ENCODE results near the gene RGS8.

The RGS8 gene, protein sequence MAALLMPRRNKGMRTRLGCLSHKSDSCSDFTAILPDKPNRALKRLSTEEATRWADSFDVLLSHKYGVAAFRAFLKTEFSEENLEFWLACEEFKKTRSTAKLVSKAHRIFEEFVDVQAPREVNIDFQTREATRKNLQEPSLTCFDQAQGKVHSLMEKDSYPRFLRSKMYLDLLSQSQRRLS

GRCh38 chr1:182684116-182684828, at the start of gene RGS8:
Gene RGS8, minus strand, starts transcription at chr1:182684587. Its CDS starts 14,938 bp downstream, at chr1:182669649.
- in situ Hi-C loops (cut with MboI; ENCODE audit: low sequenced_read_pairs), result no loop called here

DNA sequence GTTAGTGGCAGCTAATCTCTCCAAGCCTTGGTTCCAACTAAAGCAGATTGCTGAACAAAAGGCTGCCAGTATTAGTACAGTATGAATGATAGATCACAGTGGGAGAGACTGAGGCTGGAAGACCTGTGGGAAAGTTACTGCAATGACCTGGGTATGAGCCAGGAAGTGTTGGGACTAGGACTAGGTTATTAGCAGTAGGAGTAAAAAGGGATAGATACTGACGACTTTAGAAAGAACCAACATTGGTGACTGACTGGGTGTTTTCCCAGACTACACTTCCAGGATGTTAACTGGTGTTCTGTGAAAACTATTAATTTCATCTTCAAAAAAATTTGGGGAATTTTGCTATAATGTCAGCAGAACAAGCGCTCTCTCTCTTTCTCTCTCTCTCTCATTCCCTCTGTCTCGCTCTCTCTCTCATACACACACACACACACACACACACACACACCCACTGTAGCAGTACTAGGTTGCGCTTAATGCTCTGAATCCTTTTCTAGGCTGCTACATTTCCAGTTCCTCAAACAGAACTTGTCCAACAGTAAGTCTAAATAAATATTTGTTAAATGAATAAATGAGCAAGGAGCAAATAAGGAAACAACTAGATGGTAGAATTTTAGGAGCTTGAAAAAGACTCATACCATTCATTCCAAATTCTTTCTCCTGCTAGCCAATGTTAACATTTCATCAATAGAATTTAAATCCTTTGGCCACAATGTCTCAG, 47.6 kb upstream of the RGS8 start:
- in situ Hi-C loops (cut with MboI; ENCODE audit: low sequenced_read_pairs), result no loop called here

DNA sequence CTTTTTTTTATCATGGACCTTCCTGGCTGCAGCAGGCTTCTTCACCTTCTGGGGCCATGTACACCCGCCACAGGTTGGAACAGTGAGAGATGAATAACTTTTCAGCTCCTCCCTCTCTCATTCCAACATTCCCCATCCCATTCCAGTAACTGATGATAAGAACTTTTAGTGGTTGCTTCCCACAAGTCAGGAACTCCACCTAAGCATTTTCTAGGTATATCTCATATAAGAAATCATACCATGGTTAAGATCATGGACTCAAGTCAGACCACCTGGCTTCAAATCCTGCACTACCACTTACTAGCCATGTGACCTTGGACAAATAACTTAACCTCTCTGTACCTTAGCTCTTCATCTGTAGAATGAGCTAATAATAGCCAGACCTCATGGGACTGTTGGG, 42.5 kb upstream of the RGS8 start:
- in situ Hi-C loops (cut with MboI; ENCODE audit: low sequenced_read_pairs), result no loop called here

DNA sequence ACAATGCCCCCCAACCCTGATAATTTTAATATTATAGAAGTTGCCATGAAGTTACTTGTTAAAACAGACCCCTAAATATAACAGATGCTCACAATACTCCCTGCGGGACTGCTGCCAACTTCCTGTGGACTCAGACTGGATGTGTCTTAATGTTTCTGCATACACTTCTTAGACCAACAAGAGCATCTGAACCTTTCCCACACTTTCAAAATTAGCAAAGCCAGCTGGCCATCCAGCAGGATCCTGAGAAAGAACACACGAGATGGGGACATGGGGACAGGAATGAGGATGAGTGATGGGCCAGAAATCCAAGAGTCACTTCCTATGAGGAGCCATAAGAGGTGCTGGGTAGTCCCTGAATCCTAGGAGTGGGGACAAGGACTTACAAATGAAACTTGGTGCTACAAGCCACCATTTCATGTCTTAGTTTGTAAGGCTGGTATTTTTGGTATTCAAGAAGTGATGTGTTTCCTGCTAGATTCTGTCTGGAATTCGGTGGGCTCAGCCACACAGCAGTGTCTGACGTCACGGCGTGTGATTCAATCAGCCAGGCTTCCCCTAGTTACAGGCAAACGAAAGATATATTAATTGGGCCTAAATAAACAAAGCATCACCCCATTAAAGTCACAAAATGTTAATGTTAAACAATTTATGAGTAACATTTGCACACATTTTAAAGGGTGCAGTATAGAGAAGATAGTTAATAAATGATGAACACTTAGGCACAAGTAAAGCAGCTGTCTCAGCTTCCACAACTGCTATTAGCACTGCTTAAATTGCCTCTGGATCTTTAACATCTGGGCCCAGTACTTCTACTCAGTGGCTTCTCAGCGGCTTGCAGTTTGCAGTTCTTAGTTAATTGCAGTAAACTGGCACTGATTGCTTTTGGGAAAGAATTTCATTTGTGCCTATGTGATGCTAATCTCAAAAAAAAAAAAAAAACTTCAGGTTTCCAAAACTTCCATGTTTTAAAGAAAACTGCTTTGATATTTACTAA, 41.2 kb upstream of the RGS8 start:
- in situ Hi-C loops (cut with MboI; ENCODE audit: low sequenced_read_pairs), result no loop called here

DNA sequence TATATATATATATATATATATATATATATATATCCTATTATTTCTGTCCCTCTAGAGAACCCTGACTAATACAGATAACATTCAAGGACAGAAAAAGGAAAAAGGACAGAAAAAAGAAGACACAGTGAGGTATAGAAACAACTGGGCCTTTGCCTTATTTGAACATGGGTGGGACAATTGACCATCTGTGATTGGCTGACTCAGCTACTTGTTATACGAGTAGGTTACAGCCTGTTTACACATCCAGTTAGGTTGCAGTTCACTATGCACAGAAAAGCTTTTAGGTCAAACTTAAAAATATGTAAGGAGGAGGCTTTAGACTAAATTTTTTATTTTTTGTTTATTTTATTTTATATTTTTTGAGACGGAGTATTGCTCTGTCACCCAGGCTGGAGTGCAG, 39.8 kb upstream of the RGS8 start:
- in situ Hi-C loops (cut with MboI; ENCODE audit: low sequenced_read_pairs), result no loop called here

- in situ Hi-C loops (cut with MboI; ENCODE audit: low sequenced_read_pairs), result no loop called here
Measured at GRCh38 chr1:182723200-182723599, 38.8 kb upstream of the RGS8 start.

- in situ Hi-C loops (cut with MboI; ENCODE audit: low sequenced_read_pairs), result no loop called here
Measured at GRCh38 chr1:182721525-182721924, 37.1 kb upstream of the RGS8 start.

DNA sequence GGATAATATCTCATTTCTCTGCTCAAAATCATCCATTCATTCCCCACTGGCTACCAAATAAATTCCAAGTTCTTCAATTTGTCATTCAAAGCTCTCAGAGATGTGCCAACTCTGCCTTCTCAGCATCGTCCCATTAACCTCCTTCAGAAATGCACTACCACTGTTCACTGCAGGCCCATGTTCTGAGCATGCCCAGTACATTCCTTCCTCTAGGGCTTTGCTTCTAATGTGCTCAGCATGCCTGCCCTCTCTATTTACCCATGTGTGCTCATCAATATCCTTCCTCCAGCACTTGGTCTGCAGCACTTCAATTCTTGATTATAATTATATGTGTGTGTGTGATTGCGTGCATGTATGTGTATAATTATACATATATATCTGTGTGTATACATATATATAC, 36.1 kb upstream of the RGS8 start:
- in situ Hi-C loops (cut with MboI; ENCODE audit: low sequenced_read_pairs), result no loop called here

- in situ Hi-C loops (cut with MboI; ENCODE audit: low sequenced_read_pairs), result no loop called here
Measured at GRCh38 chr1:182719553-182719952, 35.2 kb upstream of the RGS8 start.

DNA sequence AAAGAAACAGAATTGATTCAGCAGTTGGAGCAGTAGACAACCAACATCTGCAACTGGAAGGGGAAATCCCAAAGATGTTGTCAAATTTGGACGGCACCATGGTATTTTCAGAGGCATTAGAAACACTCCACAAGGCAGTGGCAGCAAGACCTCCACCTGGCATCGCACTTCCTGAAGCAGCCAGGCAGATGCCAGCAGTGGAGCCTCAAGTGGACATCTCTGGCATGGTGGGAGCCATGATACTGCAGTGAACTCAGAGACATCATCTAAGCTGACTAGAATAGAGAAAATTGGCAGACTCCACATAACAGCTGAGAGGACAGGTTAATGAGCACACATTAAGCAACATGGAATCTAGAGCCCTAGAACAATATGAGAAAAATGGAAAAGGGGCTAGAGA, 33.9 kb upstream of the RGS8 start:
- in situ Hi-C loops (cut with MboI; ENCODE audit: low sequenced_read_pairs), result no loop called here

GRCh38 chr1:182716740-182717720, 32.6 kb upstream of the RGS8 start:
- in situ Hi-C loops (cut with MboI; ENCODE audit: low sequenced_read_pairs), result no loop called here

- in situ Hi-C loops (cut with MboI; ENCODE audit: low sequenced_read_pairs), result no loop called here
Measured at GRCh38 chr1:182715531-182715930, 31.1 kb upstream of the RGS8 start.

- in situ Hi-C loops (cut with MboI; ENCODE audit: low sequenced_read_pairs), result no loop called here
Measured at GRCh38 chr1:182714546-182714945, 30.2 kb upstream of the RGS8 start.

DNA sequence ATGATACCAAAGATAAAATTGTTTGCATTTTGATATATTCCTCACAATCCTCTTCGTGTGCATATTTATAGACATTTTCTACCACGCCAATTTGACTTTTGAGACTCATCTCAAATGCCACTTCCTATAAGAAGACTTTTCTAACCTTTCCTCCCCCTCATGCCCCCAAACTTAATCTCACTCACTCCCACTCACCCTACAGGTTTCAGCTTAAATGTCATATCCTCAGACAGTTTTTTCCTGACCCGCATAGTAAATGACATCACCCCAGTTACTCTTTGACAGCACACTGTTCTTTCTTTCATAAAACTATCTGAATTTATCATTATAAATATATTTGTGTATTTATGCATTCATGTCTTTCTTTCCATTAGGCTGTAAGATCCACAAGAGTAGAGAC, 29.6 kb upstream of the RGS8 start:
- in situ Hi-C loops (cut with MboI; ENCODE audit: low sequenced_read_pairs), result no loop called here

DNA sequence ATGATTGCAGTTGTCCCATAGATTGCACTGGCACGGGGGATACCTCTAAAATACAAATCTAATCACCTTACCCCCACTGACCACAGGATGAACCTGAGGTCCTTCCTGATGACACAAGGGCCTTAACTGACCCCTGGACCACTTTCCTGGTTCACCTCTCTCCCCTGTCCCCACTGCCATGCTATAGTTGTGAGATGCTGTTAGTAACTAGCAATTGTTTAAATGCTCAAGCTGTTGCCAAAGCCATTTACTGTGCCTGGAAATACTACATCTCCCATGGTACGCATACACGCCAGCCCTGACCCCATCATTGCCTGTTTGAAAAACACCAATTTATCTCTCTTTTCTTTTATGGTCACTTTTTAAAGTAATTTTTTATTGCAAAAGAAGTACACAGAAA, 29.1 kb upstream of the RGS8 start:
- in situ Hi-C loops (cut with MboI; ENCODE audit: low sequenced_read_pairs), result no loop called here

- in situ Hi-C loops (cut with MboI; ENCODE audit: low sequenced_read_pairs), result no loop called here
Measured at GRCh38 chr1:182709855-182710254, 25.5 kb upstream of the RGS8 start.

- in situ Hi-C loops (cut with MboI; ENCODE audit: low sequenced_read_pairs), result no loop called here
Measured at GRCh38 chr1:182709225-182709764, 24.9 kb upstream of the RGS8 start.

DNA sequence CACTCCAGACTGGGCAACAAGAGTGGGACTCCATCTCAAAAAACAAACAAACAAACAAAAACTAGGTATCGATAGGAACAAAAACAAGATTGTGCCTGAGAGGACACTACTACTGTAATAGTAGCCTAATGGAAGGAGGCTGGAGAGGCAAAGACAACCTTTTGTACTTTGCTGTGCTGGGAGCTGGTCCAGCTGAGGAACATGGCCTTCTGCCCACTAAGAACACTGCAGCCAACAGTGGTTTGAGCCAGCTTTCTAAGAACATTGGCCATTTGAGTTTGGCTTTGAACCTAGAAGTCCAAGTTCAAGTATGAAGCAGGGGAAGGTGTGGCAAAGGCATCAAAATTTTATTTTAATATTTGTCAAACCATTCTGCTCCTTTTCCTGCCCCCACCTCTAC, 22.7 kb upstream of the RGS8 start:
- in situ Hi-C loops (cut with MboI; ENCODE audit: low sequenced_read_pairs), result no loop called here

DNA sequence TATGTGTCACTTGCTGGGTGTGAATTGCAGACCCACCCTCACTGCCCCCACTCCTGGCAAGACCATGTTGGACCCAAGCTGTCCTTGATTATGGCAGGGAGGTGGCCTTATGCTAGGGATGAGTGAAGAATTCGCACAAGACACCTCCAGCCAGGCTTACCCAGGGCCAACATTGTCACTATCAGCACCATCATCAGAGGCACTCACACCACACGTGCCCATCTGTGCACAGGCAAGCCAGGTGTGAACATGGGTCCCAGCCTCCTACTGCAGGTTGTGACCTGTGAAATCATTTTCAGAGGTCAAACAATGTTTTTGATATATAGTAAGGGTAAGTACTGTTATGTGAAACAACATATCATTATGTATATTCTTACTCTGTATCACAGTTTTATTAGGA, 20.3 kb upstream of the RGS8 start:
- in situ Hi-C loops (cut with MboI; ENCODE audit: low sequenced_read_pairs), result no loop called here

GRCh38 chr1:182703539-182703938, 19.2 kb upstream of the RGS8 start:
- in situ Hi-C loops (cut with MboI; ENCODE audit: low sequenced_read_pairs), result no loop called here

Data from HL-60/S4 treated with phorbol 12-myristate 13-acetate at 8.2 ng/mL for 4 days and 3 days (cell line).